ENCODE measurements around the gene NETO1. TPM values are rescaled to one million over a fixed set of nuclear protein-coding genes. Genes with fewer than 3 reads are reported as not detected.

NETO1 gene
- total and polyA plus RNA-seq, 4 donors = not detected

DNA sequence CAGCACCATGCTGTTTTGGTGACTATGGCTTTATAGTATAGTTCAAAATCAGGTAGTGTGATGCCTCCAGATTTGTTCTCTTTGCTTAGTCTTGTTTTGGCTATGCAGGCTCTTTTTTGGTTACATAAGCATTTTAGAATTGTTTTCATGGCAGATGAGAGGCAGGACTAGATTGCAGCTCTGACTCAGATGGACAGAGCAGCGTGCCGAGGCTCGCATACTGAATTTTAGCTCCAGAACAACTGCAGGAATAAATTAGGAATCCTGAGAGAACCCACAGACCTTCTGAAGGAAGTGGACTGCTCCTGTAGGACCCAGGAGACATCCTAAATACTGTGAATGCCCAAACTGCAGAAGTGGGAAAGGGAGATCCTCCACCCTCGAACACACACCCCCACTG is 141.6 kb downstream of the NETO1 start:
- H3K27ac ChIP-seq (ENCODE audit: low read depth in 1 of 2, low read length in 2 of 2) = no peak overlapping the region
- H3K4me1 ChIP-seq (ENCODE audit: control insufficient read depth in 4 of 4, insufficient read depth in 4 of 4, low read length in 3 of 4) = no peaks in the 10 kb centered on the region
- H3K9ac ChIP-seq (ENCODE audit: low read depth in 1 of 2, low read length in 2 of 2) = no peak overlapping the region
- DNase-seq (ENCODE audit: low spot score) = no peak
- no peak for TF ChIP-seq GABPA (IDR thresholded peaks at IDR 0.05 in 1 of 2, conservative IDR thresholded peaks at IDR 0.05 in 1 of 2)
- TF ChIP-seq NR2F2 (IDR thresholded peaks at IDR 0.05) = no peak
- TF ChIP-seq SP1 (IDR thresholded peaks at IDR 0.05) = no peak
- TF ChIP-seq HNF4G (IDR thresholded peaks at IDR 0.05) = no peak
- TF ChIP-seq, protein P1, sequence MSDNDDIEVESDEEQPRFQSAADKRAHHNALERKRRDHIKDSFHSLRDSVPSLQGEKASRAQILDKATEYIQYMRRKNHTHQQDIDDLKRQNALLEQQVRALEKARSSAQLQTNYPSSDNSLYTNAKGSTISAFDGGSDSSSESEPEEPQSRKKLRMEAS (IDR thresholded peaks at IDR 0.05) = no peak
- no peak for TF ChIP-seq EGR1 (IDR thresholded peaks at IDR 0.05; ENCODE audit: low read depth in 2 of 2)
- no peak for TF ChIP-seq RXRA (IDR thresholded peaks at IDR 0.05)
- TF ChIP-seq, protein P2, sequence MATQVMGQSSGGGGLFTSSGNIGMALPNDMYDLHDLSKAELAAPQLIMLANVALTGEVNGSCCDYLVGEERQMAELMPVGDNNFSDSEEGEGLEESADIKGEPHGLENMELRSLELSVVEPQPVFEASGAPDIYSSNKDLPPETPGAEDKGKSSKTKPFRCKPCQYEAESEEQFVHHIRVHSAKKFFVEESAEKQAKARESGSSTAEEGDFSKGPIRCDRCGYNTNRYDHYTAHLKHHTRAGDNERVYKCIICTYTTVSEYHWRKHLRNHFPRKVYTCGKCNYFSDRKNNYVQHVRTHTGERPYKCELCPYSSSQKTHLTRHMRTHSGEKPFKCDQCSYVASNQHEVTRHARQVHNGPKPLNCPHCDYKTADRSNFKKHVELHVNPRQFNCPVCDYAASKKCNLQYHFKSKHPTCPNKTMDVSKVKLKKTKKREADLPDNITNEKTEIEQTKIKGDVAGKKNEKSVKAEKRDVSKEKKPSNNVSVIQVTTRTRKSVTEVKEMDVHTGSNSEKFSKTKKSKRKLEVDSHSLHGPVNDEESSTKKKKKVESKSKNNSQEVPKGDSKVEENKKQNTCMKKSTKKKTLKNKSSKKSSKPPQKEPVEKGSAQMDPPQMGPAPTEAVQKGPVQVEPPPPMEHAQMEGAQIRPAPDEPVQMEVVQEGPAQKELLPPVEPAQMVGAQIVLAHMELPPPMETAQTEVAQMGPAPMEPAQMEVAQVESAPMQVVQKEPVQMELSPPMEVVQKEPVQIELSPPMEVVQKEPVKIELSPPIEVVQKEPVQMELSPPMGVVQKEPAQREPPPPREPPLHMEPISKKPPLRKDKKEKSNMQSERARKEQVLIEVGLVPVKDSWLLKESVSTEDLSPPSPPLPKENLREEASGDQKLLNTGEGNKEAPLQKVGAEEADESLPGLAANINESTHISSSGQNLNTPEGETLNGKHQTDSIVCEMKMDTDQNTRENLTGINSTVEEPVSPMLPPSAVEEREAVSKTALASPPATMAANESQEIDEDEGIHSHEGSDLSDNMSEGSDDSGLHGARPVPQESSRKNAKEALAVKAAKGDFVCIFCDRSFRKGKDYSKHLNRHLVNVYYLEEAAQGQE (IDR thresholded peaks at IDR 0.05) = no peak
- no peak for TF ChIP-seq RAD21 (IDR thresholded peaks at IDR 0.05)
- TF ChIP-seq HNF4A (conservative IDR thresholded peaks at IDR 0.05) = no peak
- no peak for TF ChIP-seq FOXA1 (IDR thresholded peaks at IDR 0.05)
- TF ChIP-seq, protein P3, sequence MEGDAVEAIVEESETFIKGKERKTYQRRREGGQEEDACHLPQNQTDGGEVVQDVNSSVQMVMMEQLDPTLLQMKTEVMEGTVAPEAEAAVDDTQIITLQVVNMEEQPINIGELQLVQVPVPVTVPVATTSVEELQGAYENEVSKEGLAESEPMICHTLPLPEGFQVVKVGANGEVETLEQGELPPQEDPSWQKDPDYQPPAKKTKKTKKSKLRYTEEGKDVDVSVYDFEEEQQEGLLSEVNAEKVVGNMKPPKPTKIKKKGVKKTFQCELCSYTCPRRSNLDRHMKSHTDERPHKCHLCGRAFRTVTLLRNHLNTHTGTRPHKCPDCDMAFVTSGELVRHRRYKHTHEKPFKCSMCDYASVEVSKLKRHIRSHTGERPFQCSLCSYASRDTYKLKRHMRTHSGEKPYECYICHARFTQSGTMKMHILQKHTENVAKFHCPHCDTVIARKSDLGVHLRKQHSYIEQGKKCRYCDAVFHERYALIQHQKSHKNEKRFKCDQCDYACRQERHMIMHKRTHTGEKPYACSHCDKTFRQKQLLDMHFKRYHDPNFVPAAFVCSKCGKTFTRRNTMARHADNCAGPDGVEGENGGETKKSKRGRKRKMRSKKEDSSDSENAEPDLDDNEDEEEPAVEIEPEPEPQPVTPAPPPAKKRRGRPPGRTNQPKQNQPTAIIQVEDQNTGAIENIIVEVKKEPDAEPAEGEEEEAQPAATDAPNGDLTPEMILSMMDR (IDR thresholded peaks at IDR 0.05; ENCODE audit: low read depth, low read length, missing input control) = no peak
- no peak for TF ChIP-seq FOXA2 (IDR thresholded peaks at IDR 0.05)
- no peak for TF ChIP-seq TAF1 (conservative IDR thresholded peaks at IDR 0.05)
- TF ChIP-seq JUND (IDR thresholded peaks at IDR 0.05) = no peak
- H3K36me3 ChIP-seq (ENCODE audit: control insufficient read depth in 4 of 4, insufficient read depth in 3 of 4, low read depth in 1 of 4, low read length in 3 of 4) = no peaks in the 10 kb centered on the region
- 78% methylated on average over 4 of the region's 4 CpGs for WGBS
- H3K4me3 ChIP-seq (ENCODE audit: low read depth in 1 of 3, low read length in 3 of 3) = no peak overlapping the region
- peaks cover 0 to 4% (median 0%) of the 10 kb centered on the region in 4 donors for H3K27me3 ChIP-seq (ENCODE audit: control insufficient read depth in 4 of 4, insufficient read depth in 4 of 4, low read length in 3 of 4)
- no peaks in the 10 kb centered on the region for H3K9me3 ChIP-seq (ENCODE audit: control insufficient read depth in 4 of 4, low read length in 3 of 4)

DNA sequence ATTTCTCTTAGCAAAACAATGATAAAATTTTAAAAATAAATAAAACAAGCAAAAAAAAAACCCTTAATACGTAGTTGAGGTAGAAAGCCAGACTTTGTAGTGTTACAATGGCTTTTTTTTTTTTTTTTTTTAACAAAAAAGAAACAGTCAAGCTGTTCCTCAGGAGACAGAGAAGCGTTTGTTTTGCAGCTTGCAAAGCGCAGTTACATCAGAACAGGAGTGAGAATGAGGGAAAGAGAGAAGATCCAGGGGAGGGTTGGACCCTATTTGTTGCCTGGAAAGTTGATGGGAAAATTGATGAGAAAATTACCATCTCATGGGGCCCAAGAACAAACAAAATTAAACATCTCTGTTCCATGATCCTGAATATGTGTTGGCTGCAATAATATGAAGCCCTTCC is 146.5 kb downstream of the NETO1 start:
- Histone ChIP-seq H3K4me3 (ENCODE audit: low read depth in 1 of 3, low read length in 3 of 3) (no peak overlapping the region), H3K9me3 (ENCODE audit: control insufficient read depth in 4 of 4, low read length in 3 of 4) (no peaks in the 10 kb centered on the region), H3K27ac (ENCODE audit: low read depth in 1 of 2, low read length in 2 of 2) (no peak overlapping the region), H3K4me1 (ENCODE audit: control insufficient read depth in 4 of 4, insufficient read depth in 4 of 4, low read length in 3 of 4) (no peaks in the 10 kb centered on the region), H3K27me3 (ENCODE audit: control insufficient read depth in 4 of 4, insufficient read depth in 4 of 4, low read length in 3 of 4) (peaks cover 0 to 2% (median 0%) of the 10 kb centered on the region in 4 donors), H3K36me3 (ENCODE audit: control insufficient read depth in 4 of 4, insufficient read depth in 3 of 4, low read depth in 1 of 4, low read length in 3 of 4) (no peaks in the 10 kb centered on the region), H3K9ac (ENCODE audit: low read depth in 1 of 2, low read length in 2 of 2) (no peak overlapping the region)
- TF ChIP-seq, protein P4, sequence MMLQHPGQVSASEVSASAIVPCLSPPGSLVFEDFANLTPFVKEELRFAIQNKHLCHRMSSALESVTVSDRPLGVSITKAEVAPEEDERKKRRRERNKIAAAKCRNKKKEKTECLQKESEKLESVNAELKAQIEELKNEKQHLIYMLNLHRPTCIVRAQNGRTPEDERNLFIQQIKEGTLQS (IDR thresholded peaks at IDR 0.05) = no peak
- TF ChIP-seq, protein P5, sequence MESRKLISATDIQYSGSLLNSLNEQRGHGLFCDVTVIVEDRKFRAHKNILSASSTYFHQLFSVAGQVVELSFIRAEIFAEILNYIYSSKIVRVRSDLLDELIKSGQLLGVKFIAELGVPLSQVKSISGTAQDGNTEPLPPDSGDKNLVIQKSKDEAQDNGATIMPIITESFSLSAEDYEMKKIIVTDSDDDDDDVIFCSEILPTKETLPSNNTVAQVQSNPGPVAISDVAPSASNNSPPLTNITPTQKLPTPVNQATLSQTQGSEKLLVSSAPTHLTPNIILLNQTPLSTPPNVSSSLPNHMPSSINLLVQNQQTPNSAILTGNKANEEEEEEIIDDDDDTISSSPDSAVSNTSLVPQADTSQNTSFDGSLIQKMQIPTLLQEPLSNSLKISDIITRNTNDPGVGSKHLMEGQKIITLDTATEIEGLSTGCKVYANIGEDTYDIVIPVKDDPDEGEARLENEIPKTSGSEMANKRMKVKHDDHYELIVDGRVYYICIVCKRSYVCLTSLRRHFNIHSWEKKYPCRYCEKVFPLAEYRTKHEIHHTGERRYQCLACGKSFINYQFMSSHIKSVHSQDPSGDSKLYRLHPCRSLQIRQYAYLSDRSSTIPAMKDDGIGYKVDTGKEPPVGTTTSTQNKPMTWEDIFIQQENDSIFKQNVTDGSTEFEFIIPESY (IDR thresholded peaks at IDR 0.05) = no peak
- TF ChIP-seq HNF4A (conservative IDR thresholded peaks at IDR 0.05) (no peak), FOXA1 (IDR thresholded peaks at IDR 0.05) (no peak), EGR1 (IDR thresholded peaks at IDR 0.05; ENCODE audit: low read depth in 2 of 2) (no peak), GABPA (IDR thresholded peaks at IDR 0.05 in 1 of 2, conservative IDR thresholded peaks at IDR 0.05 in 1 of 2) (no peak), RXRA (IDR thresholded peaks at IDR 0.05) (no peak), SP1 (IDR thresholded peaks at IDR 0.05) (no peak)
- TF ChIP-seq, protein P2 (IDR thresholded peaks at IDR 0.05) = no peak
- WGBS = 62% methylated on average over 3 of the region's 3 CpGs
- DNase-seq (ENCODE audit: low spot score) = no peak
